Endothelial cell of umbilical vein (primary cell): ENCODE measurements around the gene TMPRSS4. TPM values are rescaled to one million over a fixed set of nuclear protein-coding genes. Genes with fewer than 3 reads are reported as not detected.

ENCODE experiments used
- BruUV-seq: library from RNA; stranded (reverse); fragments of 400-500 nt; replicated peaks from 2 replicates; lab custom pipeline; 2021; lab: Mats Ljungman, UMichigan
- CTCF ChIA-PET: fragments of 300-600, 350-600 bp; sonication (Branson Sonifier 250); formaldehyde crosslinking; loops from one replicate; lab custom pipeline; 2021; ENCODE audit warnings: antibody characterized with exemption, inconsistent platforms; lab: Charles Lee
- POLR2A ChIA-PET: fragments of 300-600, 350-600 bp; sonication (Branson Sonifier 250); formaldehyde crosslinking; loops from one replicate; lab custom pipeline; 2021; ENCODE audit warnings: antibody characterized with exemption, inconsistent platforms; lab: Charles Lee
- DNase-seq: peaks from one replicate; pipeline ENCODE4 v3.0.0-alpha.2; 2011; ENCODE audit warnings: low read depth, low spot score
- FAIRE-seq: peaks from 2 replicates; lab custom pipeline; 2011; peaks lifted over from hg19 to GRCh38; lab: Jason Lieb, UNC
- H2AFZ ChIP-seq: 2 replicates; pipeline ENCODE4 v1.6.0; 2012; ENCODE audit warnings: low read depth, low read length, control low read depth, inconsistent platforms
- H3K27ac ChIP-seq: 2 replicates; pipeline ENCODE4 v1.5.1; 2011; ENCODE audit warnings: low read depth, mild to moderate bottlenecking, control low read depth, low read length, moderate library complexity; ENCODE audit not compliant: insufficient read depth
- H3K27me3 ChIP-seq, 2 experiments: 2 replicates each; pipeline versions ENCODE4 v1.6.0 to v1.6.1; 2011; ENCODE audit warnings: low read length in 2 of 2, mixed read lengths in 1 of 2; ENCODE audit not compliant: control insufficient read depth in 2 of 2, insufficient read depth in 2 of 2
- H3K36me3 ChIP-seq, 2 experiments: 2 replicates in 1 of 2; 3 replicates in 1 of 2; pipeline ENCODE4 v1.5.1; 2011; ENCODE audit warnings: low read length in 2 of 2, mild to moderate bottlenecking in 1 of 2, moderate library complexity in 1 of 2; ENCODE audit not compliant: control insufficient read depth in 2 of 2, insufficient read depth in 2 of 2; ENCODE audit errors: extremely low read depth in 1 of 2
- H3K4me1 ChIP-seq: 3 replicates; pipeline ENCODE4 v1.5.1; 2011; ENCODE audit warnings: mild to moderate bottlenecking, low read length; ENCODE audit not compliant: control insufficient read depth, insufficient read depth; ENCODE audit errors: extremely low read depth
- H3K4me2 ChIP-seq: 2 replicates; pipeline ENCODE4 v1.6.1; 2011; ENCODE audit warnings: low read length, control low read depth, mixed read lengths; ENCODE audit not compliant: insufficient read depth
- H3K4me3 ChIP-seq, 3 experiments: fragments of 200-600 bp in 1 of 3; sonication (generic), shearing (Covaris generic) in 1 of 3; replicated peaks in 1 of 3; 2 replicates each; pipeline ENCODE4 v1.5.1; 2011 to 2016; ENCODE audit warnings: control low read depth in 3 of 3, low read length in 3 of 3, mild to moderate bottlenecking in 2 of 3, inconsistent platforms in 1 of 3, low read depth in 1 of 3, moderate library complexity in 1 of 3; ENCODE audit not compliant: insufficient read depth in 1 of 3
- H3K79me2 ChIP-seq: 2 replicates; pipeline ENCODE4 v1.6.0; 2012; ENCODE audit warnings: low read length, inconsistent platforms; ENCODE audit not compliant: control insufficient read depth, insufficient read depth
- H3K9ac ChIP-seq: replicated peaks from 2 replicates; pipeline ENCODE3; 2011; ENCODE audit warnings: low read length, control low read depth; ENCODE audit not compliant: insufficient read depth; ENCODE audit errors: extremely low read depth
- H3K9me1 ChIP-seq: replicated peaks from 3 replicates; pipeline ENCODE4 v1.6.0; 2011; ENCODE audit warnings: mild to moderate bottlenecking, low read length; ENCODE audit not compliant: control insufficient read depth, insufficient read depth; ENCODE audit errors: extremely low read depth
- H3K9me3 ChIP-seq: replicated peaks from 2 replicates; pipeline ENCODE4 v1.5.1; 2012; ENCODE audit warnings: low read length, inconsistent platforms; ENCODE audit not compliant: control insufficient read depth, insufficient read depth
- H4K20me1 ChIP-seq: replicated peaks from 2 replicates; pipeline ENCODE3; 2011; ENCODE audit warnings: mild to moderate bottlenecking, low read length; ENCODE audit not compliant: control insufficient read depth, insufficient read depth; ENCODE audit errors: extremely low read depth
- CTCF ChIP-seq, 2 donors: IDR thresholded peaks; 1 replicate in 1 of 2; 2 replicates in 1 of 2; pipeline ENCODE4 v1.5.1; 2011; ENCODE audit warnings: low read length in 2 of 2, mild to moderate bottlenecking in 2 of 2, moderate library complexity in 2 of 2, control low read depth in 1 of 2, inconsistent platforms in 1 of 2, low read depth in 1 of 2; ENCODE audit not compliant: insufficient read depth in 1 of 2; ENCODE audit errors: extremely low read depth in 1 of 2
- EZH2 ChIP-seq: IDR thresholded peaks from 2 replicates; pipeline ENCODE4 v1.6.1; 2012; ENCODE audit warnings: borderline replicate concordance, low read depth, mild to moderate bottlenecking, moderate library complexity, low read length, inconsistent platforms; ENCODE audit not compliant: severe bottlenecking
- FOS ChIP-seq: IDR thresholded peaks from 2 replicates; pipeline ENCODE4 v1.6.1; 2011; ENCODE audit warnings: mild to moderate bottlenecking, low read length, moderate library complexity, borderline replicate concordance; ENCODE audit not compliant: insufficient read depth
- GATA2 ChIP-seq: IDR thresholded peaks from 2 replicates; pipeline ENCODE4 v1.7.0; 2011; ENCODE audit warnings: low read depth, mild to moderate bottlenecking, moderate library complexity, mixed read lengths, low read length; ENCODE audit not compliant: insufficient read length, insufficient read depth
- JUN ChIP-seq: IDR thresholded peaks from 2 replicates; pipeline ENCODE4 v1.6.1; 2011; ENCODE audit warnings: borderline replicate concordance, low read depth; ENCODE audit not compliant: insufficient read length, insufficient read depth
- MAX ChIP-seq: IDR thresholded peaks from 2 replicates; pipeline ENCODE4 v1.6.1; 2011; ENCODE audit not compliant: insufficient read depth, insufficient read length
- MYC ChIP-seq: IDR thresholded peaks from one replicate; pipeline ENCODE4 v1.6.1; 2011; ENCODE audit warnings: mild to moderate bottlenecking, low read depth, low read length
- POLR2A ChIP-seq: IDR thresholded peaks from 2 replicates; pipeline ENCODE4 v1.6.1; 2012; ENCODE audit warnings: low read depth, mild to moderate bottlenecking, control low read depth, low read length
- POLR2AphosphoS5 ChIP-seq: IDR thresholded peaks from 2 replicates; pipeline ENCODE4 v1.6.1; 2012; ENCODE audit warnings: low read depth, mild to moderate bottlenecking, control low read depth, low read length, moderate library complexity; ENCODE audit not compliant: insufficient read depth
- dilution Hi-C: fragments of 300-500 bp; cut with MboI; formaldehyde crosslinking; loops from one replicate; pipeline ENCODE4 v1.15.0; 2019; ENCODE audit warnings: low sequenced_read_pairs; ENCODE audit not compliant: extremely low pct_ligation_motif_present
- intact Hi-C: fragments of 100-400 bp; cut with micrococcal nuclease; formaldehyde crosslinking; loops from one replicate; pipeline ENCODE4 v1.10.0; 2022
- polyA plus RNA-seq, 4 experiments: library from polyadenylated mRNA; depleted of rRNA in 3 of 4; stranded (reverse) in 3 of 4; unstranded in 1 of 4; fragments of >200 nt; gene quantifications; 2 replicates each; pipeline versions ENCODE4 v1.2.1 to v1.2.3, GENCODE V29; 2011 to 2012; ENCODE audit warnings: missing spikeins in 1 of 4
- total RNA-seq: library from RNA; stranded (reverse); gene quantifications from 2 replicates; pipeline ENCODE4 v1.2.3, GENCODE V29; 2021

Gene TMPRSS4
- total and polyA plus RNA-seq, 2 donors (not counting 3 experiments of a cell fraction or from before 2014, with no cell fraction given), result not detected

GRCh38 chr11:118170882-118171268 lies 94.0 kb downstream of the TMPRSS4 start:
- TF ChIP-seq MAX, result no peak
- no peak for TF ChIP-seq CTCF (IDR thresholded peaks at IDR 0.05; ENCODE audit: extremely low read depth in 1 of 2, insufficient read depth in 1 of 2, low read depth in 1 of 2, low read length in 2 of 2)
- TF ChIP-seq JUN, result no peak
- no peak for TF ChIP-seq POLR2A
- no peak for TF ChIP-seq MYC
- TF ChIP-seq GATA2, result no peak
- no peak for TF ChIP-seq POLR2AphosphoS5
- TF ChIP-seq EZH2, result no peak
- no peak for TF ChIP-seq FOS
- Histone ChIP-seq H3K9ac (no peak overlapping the region), H3K36me3 (no peaks in the 10 kb centered on the region), H3K27ac (no peak overlapping the region), H3K4me2 (no peak overlapping the region), H3K4me3 (no peak overlapping the region), H3K9me1 (no peaks in the 10 kb centered on the region), H3K4me1 (no peaks in the 10 kb centered on the region), H2AFZ (no peak overlapping the region), H3K9me3 (no peaks in the 10 kb centered on the region), H4K20me1 (no peaks in the 10 kb centered on the region), H3K27me3 (peaks cover 13 to 26% of the 10 kb centered on the region in 2 experiments), H3K79me2 (no peaks in the 10 kb centered on the region)
- CTCF ChIA-PET, result interaction anchor here (1.0 to 4.7 kb wide), 24 partner anchors 10 to 745 kb away, joined by 3 to 112 read pairs (median 9); partner anchors contain the start of gene SCN4B
- no peak for FAIRE-seq
- no TSS peak for BruUV-seq
- DNase-seq, result no peak
- POLR2A ChIA-PET, result no interaction called here
- dilution Hi-C loops (no loop called here), intact Hi-C loops (loop anchor here (1.0 kb wide), 1 partner anchor 26 kb away; no protein-coding TSS in a partner anchor)

Other genes with a start within 250 kb of the TMPRSS4 start
- gene FXYD6, start 200.4 kb upstream of the TMPRSS4 start, total RNA-seq, result 1.9 and 8.7 TPM in 2 replicates
- 1.4 and 2.0 TPM in 2 replicates for gene FXYD6, start 200.4 kb upstream of the TMPRSS4 start, polyA plus RNA-seq
- gene TMPRSS13, start 147.7 kb upstream of the TMPRSS4 start, total RNA-seq, result 0.46 TPM in 1 of 2 replicates, not detected in the other
- 0.18 and 0.22 TPM in 2 replicates for gene TMPRSS13, start 147.7 kb upstream of the TMPRSS4 start, polyA plus RNA-seq
- 0.14 TPM in 1 of 2 replicates, not detected in the other for gene IL10RA, start 90.7 kb upstream of the TMPRSS4 start, total RNA-seq
- 0.04 and 0.11 TPM in 2 replicates for gene IL10RA, start 90.7 kb upstream of the TMPRSS4 start, polyA plus RNA-seq
- not detected in 2 replicates for gene SMIM35, start 9.9 kb downstream of the TMPRSS4 start, total RNA-seq
- gene SMIM35, start 9.9 kb downstream of the TMPRSS4 start, polyA plus RNA-seq, result not detected in 2 replicates
- gene SCN4B, start 75.7 kb downstream of the TMPRSS4 start, total RNA-seq, result 0.13 and 0.23 TPM in 2 replicates
- 0.05 and 0.06 TPM in 2 replicates for gene SCN4B, start 75.7 kb downstream of the TMPRSS4 start, polyA plus RNA-seq
- not detected in 2 replicates for gene SCN2B, start 99.6 kb downstream of the TMPRSS4 start, total RNA-seq
- gene SCN2B, start 99.6 kb downstream of the TMPRSS4 start, polyA plus RNA-seq, result not detected in 2 replicates
- gene JAML, start 147.9 kb downstream of the TMPRSS4 start, total RNA-seq, result 0.35 and 0.39 TPM in 2 replicates
- gene JAML, start 147.9 kb downstream of the TMPRSS4 start, polyA plus RNA-seq, result 0.04 TPM in 1 of 2 replicates, not detected in the other
- gene MPZL3, start 175.3 kb downstream of the TMPRSS4 start, total RNA-seq, result 7.0 and 7.1 TPM in 2 replicates
- 2.5 TPM in 2 replicates for gene MPZL3, start 175.3 kb downstream of the TMPRSS4 start, polyA plus RNA-seq
- gene MPZL2, start 187.2 kb downstream of the TMPRSS4 start, total RNA-seq, result 37.1 and 49.5 TPM in 2 replicates
- 16.5 and 21.0 TPM in 2 replicates for gene MPZL2, start 187.2 kb downstream of the TMPRSS4 start, polyA plus RNA-seq
- gene CD3E, start 227.7 kb downstream of the TMPRSS4 start, total RNA-seq, result not detected in 2 replicates
- not detected in 2 replicates for gene CD3E, start 227.7 kb downstream of the TMPRSS4 start, polyA plus RNA-seq